Posterior vena cava (tissue), 2 donors: ENCODE results near the gene PLEKHA8. TPM values are rescaled to one million over a fixed set of nuclear protein-coding genes. Genes with fewer than 3 reads are reported as not detected.
"Not testable (repeated sequence)": the region's sequence is repeated elsewhere in the genome, so short reads cannot be mapped to it uniquely, and the experiment has no call there.

ENCODE experiments used
- DNase-seq: peaks from one replicate; pipeline ENCODE4 v3.0.0-alpha.2; 2020; ENCODE audit warnings: low spot score
- intact Hi-C, 2 donors: fragments of 100-400 bp; cut with DNase I; formaldehyde crosslinking; loops; one replicate each; pipeline versions ENCODE4 v1.14.1 to v1.14.2; 2022 to 2023
- total RNA-seq, 2 donors: library from RNA; stranded (reverse); fragmentation: NEBNext Ultra II Directional; extraction: Animal tissue kit (Norgen Biotek cat#: 25700); gene quantifications; one replicate each; pipeline ENCODE4 v1.2.1, GENCODE V29; 2021
- donor health status: DM: yes; HTN: yes; CAD: no.
- donor health status: DM: yes; HTN: yes; CAD: no.

The PLEKHA8 gene
- total RNA-seq, 2 donors from 2014 or later: 11.1 to 13.0 TPM

DNA sequence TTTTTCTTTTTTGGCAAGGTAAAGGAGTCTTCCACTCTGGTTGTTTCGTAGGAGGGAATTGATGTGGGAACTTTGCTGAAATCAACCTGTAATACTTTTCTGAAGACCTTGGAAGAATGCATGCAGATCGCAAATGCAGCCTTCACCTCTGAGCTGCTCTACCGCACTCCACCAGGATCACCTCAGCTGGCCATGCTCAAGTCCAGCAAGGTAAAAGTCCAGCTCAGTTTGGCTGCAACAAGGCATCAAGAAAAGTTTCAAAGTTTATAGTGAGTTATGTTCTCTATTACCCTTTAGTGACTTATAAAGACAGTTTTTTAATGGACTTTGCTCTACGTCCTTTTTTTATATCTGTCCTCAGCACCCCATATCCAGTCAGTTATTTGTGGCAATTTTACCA lies 21.0 kb downstream of the PLEKHA8 start:
- intact Hi-C loops: no loop called here

DNA sequence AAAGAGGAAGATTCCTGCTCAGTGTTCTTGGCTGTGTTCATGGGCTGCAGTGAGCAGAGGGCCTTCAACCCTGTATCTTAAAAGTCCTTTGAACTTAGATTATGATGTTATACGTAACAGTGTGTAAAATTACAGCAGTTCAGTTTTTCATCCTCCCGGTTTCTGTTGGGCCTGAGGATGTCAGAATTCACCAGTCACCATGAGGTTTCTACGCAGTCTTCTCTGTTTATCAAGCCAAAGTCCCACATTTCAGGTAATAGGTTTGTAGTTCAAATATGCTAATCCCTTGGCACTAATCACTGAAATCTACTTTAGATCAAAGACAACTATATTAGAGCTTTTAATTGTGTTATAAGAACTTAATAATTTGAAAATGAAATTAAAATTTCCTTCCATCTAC lies 24.9 kb downstream of the PLEKHA8 start:
- DNase-seq: no peak
- intact Hi-C loops: loop anchor here in 1 of 2 donors (10.0 kb wide), 1 partner anchor 108 kb away; no protein-coding TSS in a partner anchor

More for the DNA sequence above, 21.0 kb downstream of the PLEKHA8 start:
- DNase-seq: no peak

DNA sequence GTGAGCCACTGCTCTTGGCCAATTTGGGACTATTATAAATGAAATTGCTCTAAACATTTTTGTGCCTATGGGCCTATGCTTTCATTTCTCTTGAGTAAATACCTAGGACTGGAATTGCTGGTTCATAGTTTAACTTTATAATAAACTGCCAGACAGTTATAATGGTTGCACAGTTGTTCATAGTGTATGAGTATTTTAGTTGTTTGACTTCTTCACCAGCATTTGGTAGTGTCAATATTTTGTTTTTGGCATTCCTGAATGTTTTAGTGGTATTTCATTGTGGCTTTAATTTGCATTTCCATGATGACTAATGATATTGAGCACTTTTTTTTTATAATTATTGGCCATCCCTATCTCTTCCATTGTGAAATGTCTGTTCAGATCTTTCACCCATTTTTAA lies 29.5 kb downstream of the PLEKHA8 start:
- intact Hi-C loops: loop anchor here in 1 of 2 donors (10.0 kb wide), 1 partner anchor 113 kb away; no protein-coding TSS in a partner anchor
- DNase-seq: no peak

DNA sequence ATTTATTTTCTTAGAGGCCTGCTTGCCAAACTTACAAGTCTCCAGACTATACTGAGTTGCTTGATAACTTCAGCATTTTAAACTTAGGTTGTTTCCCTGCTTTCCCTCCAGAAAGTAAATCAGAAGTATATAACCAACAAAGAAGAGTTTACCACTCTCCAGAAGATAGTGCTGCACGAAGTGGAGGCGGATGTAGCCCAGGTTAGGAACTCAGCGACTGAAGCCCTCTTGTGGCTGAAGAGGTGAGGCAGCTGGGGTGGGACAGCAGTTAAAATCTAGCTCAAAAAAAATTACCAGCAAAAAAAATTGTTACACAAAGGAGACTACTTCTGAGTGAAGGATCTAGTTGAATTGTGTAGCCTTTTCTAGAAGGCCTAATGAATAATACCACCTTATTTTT lies 33.6 kb downstream of the PLEKHA8 start:
- intact Hi-C loops, DNase-seq: not testable (repeated sequence)

DNA sequence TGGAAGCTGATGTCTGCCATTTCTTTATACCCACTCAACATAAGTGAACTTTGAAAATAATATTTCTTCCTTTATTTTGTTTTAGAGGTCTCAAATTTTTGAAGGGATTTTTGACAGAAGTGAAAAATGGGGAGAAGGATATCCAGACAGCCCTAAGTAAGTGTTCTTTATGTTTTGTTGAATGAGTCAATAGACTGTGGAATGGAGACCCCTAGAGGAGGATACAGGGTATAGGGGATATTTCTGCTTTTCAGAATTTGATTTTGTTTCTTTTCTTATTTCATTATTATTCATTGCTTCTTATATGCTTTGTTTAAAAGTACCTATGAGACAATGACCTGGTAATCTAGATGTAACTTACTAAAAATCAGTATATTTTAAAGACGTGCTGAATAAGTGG lies 34.4 kb downstream of the PLEKHA8 start:
- no peak for DNase-seq
- intact Hi-C loops: no loop called here

DNA sequence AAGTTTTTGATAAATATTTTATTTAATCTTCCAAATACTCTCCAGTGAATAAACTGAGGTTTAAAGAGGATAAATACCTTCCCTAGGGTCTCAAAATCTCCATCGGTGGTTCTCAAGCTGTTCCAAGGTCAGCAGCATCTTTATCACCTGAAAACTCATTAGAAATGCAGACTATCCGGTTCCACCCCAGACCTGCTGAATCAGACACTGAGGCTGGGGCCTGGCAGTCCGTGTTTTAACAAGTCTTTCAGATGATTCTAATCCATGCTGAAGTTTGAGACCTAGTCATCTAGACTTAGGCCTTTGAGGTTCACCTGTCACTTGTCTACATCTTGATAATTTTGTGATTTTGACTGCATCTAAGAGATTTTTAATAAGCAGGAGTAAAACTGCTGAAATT lies 37.5 kb downstream of the PLEKHA8 start:
- no peak for DNase-seq
- intact Hi-C loops: no loop called here

DNA sequence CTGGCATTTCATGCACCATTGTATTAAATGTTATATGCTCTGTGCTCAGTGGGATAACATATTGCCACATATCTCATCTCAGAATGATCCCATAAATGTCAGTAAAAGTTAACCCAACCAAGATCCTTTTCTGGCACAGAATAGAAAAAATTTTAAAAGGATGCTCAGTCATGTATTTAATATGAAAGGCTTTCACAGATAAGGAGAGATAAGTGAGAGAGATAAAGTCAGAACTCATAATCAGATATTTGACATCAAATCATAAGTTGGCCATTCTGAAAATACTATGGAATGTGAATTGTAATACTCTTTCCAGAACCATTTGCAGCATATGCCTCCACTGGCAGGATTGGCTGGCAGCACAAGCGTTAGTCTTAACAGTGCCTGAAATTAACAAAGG lies 38.5 kb downstream of the PLEKHA8 start:
- no peak for DNase-seq
- intact Hi-C loops: no loop called here

DNA sequence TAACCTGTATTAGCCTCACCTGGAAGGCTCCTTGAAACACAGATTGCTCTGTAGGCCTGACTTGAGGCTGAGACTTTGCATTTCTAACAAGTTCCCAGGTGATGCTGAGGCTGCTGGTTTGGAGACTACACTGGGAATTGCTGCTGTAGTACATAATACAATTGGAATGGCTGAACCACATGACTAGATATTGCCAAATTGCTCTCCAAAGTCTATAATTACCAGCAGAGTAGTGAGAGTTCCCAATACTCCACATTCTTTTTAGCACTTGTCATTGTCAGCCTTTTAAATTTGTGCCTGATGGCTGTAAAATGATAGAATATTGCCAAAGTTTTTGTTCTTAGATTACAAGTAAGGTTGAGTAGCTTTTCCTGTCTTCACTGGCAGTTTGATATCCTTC lies 39.9 kb downstream of the PLEKHA8 start:
- no peak for DNase-seq
- intact Hi-C loops: no loop called here

DNA sequence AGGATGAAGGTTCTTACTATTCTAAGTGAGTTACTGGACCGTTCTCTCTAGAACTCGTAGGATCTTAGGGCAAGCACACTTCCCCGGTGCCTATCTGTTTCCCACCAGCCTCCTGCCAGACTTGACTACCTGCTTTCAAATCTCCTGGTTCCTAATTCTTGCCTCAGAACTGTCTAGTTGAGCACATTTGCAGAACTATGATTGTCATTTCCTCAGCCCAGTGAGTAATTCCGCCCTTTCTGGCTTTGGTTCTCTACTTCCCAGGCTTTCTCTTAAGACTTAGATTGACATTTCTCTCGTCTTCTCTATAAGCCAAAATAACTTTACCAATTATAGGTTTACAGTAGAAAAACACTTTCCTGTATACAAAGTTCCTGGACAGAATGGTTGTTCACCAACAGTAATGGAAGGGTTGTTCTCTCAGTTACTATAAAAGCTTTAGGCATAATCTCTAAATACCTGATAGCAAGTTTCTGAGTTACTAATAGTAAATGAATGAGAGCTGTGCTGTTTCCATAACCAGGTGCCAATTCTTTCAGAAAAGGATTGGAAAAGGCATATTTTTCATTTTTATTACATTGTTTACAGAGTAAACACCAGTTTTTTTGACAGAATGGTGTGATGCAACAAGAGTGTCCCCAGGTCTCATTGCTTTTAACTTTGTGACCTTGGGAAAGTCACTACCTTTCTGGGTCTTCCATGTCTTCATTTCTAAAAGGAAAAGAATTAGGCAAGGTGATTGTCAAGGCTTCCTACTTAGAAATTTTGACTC lies 41.1 kb downstream of the PLEKHA8 start:
- no peak for DNase-seq
- intact Hi-C loops: no loop called here

DNA sequence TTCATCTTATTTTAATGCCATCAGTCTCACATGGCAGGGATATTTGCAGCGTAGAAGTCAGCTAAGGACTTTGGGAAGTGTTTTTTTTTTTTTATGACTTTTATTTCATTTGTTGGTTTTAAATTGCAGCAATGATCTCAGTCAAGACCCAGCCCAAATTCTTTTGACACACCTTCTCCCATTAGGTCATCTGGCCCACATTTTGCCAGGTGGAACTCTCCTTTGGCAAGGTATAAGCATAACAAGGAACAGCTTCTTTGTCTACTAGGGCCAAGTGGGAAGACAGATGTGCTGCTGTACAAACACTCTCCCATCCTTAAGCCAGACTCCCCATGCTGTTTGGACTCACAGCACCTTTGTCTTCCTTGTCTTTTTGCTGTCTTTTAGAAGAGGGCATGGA lies 41.8 kb downstream of the PLEKHA8 start:
- intact Hi-C loops: no loop called here
- no peak for DNase-seq

DNA sequence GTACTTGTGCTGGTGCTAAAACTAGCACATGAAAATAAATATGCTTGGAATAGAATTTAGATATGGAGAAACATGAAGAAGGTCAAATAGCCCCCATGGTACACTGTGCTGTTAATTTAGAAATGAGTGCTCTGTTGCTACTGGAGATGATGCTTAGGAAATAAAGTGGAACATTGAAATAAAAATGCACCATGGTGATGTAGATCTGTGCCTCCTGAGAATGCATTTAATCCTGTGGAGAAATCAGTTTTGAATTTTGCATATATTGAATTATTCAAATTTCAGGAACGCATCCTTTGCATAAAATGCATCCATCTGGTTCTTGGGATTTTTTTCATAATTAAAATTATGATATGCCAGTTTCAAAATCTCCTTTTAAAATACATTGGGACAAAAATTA lies 44.5 kb downstream of the PLEKHA8 start:
- intact Hi-C loops: no loop called here
- DNase-seq: no peak

DNA sequence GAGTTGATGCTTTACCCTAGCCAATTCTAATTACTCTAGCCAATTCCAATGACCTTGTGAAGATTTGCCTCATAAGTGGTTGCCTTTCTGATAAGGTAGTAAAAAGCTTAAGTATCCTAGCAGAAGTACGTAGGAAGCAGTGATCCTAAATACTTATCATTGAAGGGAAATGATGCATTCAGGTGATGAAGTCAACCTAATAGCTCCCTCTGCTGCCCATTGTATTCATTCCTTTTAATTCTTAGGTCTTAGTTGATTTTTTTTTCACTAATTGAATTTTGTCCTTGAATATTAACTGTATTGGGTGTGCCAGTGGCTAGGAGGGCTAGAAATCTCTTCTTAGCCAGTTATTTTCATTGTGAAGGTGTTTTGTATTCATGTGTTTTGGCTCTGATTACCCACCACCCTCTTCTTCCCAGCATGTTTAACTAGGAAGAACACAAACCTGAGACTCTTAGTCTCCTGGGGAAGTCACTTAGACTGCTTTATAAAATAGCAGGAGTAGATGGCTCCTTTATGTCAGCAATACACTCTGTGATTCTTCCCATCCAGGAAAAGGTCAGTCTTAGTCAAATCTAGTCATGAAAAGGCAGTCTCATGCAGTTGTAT lies 46.3 kb downstream of the PLEKHA8 start:
- no peak for DNase-seq
- intact Hi-C loops: no loop called here

DNA sequence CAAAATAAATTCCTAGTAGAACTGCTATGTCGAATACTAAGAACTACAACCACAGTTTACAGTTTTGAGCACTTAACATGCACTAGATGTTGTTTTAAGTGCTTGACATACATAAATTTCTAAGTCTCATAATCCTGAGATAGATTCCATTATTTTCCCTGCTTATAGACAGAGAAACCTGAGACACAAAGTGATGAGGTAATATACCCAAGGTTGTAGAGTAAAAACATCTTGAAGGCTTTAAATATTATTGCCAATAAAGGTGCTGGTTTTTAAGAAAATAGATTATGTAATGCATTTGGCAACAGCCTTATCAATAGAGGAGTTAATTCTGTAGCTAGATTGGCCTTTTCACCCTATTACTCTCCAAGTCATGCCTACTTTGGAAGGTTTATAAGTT lies 48.2 kb downstream of the PLEKHA8 start:
- no peak for DNase-seq
- intact Hi-C loops: no loop called here

DNA sequence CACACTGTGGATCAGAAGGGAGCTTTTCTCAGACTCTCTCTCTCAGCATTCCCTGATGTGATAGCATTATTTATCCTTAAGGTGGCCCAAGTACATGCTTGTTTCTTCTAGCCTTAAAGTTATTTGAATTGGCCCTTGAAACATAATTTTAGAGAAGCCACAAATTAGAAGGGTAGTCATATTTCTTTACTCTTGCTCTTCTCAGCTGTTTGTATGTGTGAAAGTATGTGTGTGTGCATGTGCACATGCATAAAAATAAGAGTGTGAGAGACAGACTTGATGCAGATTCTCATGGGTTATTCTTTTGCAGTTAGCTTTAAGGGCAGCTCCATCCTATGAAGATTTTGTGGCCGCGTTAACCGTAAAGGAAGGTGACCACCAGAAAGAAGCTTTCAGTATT lies 50.1 kb downstream of the PLEKHA8 start:
- DNase-seq: no peak
- intact Hi-C loops: no loop called here

DNA sequence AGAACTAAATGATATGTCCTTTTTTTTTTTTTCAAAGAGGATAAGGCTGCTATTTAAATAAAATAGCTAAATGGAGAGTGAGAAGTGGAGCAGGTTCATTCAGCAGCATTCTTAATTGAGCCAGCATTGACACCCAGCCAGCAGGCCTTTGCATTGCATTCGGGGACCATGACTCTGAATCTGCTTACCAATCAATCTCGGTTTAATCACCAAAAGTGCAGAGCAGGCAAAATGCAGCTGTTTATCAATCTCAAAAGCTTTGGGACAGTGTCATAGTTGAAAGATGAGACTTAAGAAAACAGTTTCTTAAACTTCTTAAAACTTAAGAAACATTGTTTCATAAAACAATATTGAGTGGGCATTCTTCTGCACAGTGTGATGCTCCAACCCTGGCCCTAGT lies 51.7 kb downstream of the PLEKHA8 start:
- DNase-seq: no peak
- intact Hi-C loops: loop anchor here in 1 of 2 donors (2.0 kb wide), 1 partner anchor 27 kb away; no protein-coding TSS in a partner anchor

DNA sequence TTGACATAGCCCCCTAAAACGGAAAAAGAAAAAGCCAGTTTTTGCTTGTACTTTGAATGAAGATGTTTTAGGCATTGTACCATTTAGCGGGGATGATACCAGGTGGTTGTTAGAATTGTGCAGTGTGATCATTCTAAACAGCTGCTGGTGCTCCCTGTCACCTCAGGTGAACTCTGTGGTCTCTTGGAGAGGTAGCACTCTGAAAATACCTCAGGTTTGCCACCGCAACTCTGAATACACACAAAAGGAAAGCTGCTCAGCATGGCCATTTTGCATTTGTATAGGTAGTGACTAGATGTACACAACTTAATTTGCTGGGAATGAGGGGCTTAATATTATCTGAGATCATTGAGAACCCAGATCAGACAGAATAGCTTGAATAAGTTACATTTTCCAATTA lies 52.6 kb downstream of the PLEKHA8 start:
- intact Hi-C loops: loop anchor here in 1 of 2 donors (2.0 kb wide), 1 partner anchor 26 kb away; no protein-coding TSS in a partner anchor
- DNase-seq: no peak

DNA sequence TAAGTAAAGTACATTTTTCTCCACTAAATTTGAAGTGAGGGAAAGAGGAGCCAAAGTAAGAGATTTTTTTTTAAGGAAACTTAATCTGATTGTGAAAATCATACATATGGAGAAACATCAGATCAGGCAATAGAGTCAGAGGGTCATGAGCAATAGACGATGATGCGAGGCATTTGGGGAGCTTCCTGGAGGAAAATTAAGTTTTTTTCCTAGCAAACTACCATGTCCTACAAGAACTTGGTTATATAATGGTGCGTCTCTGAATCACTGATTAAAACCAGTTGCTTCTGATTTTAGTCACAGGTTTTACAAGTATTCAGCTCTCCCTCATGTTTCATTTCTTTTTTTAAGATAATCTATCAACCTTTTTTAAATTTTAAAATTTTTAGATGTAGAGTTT lies 54.5 kb downstream of the PLEKHA8 start:
- intact Hi-C loops: no loop called here
- DNase-seq: no peak

DNA sequence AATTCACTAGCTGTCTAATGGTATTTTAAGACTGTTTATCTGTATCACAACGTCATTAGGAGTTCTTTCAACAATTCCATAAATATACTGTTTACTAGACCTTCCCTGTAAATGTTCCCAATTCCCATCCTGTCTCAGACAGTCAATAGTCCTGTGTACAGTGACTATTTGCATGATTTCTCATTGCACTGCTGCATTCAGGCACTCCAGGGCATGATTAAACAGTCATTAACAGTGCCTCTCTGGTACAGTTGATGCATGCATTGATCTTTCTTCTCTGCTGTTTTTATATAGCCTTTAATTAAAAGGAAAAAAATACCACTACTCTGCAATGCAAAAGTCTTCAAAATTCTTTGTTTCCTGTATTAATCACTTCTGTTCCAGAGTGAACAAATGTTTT lies 55.1 kb downstream of the PLEKHA8 start:
- no peak for DNase-seq
- intact Hi-C loops: no loop called here

DNA sequence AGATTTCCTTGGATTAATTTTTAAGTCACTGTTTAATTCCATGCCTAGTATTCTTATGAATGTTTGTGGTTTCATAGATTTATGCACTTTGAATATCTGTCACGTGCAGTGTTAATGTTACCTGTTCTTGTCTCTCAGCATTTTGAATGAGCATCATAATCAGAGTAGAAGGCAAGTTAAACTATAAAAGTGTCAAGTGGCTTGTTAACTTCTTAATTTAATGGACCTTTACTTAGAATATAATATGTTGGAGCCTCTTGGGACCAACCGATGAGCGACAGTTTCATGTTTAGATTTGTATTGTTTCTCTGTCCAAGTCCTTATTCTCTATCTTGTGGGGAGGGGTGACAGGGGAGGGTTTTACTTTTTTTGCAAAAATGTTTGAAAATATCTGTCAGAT lies 56.0 kb downstream of the PLEKHA8 start:
- intact Hi-C loops: no loop called here
- no peak for DNase-seq

DNA sequence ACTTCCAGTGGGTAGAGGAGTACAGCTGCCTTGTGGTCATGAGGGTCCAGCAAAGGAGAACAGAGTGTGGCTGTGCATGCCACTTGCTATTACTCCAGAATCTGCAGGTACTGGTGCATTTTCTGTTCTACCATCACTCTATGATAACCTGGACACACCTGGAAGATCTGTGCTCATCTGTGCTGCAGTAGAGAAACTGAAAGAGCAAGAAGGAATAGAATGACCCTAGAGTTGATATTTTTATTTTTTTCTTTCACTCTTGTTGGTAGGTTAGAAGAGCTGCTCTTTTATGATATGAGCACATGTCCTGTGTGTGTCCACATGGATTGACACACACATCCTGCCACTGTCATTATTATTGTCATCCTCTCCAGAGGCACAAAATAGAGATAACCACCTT lies 58.3 kb downstream of the PLEKHA8 start:
- DNase-seq: no peak
- intact Hi-C loops: no loop called here

DNA sequence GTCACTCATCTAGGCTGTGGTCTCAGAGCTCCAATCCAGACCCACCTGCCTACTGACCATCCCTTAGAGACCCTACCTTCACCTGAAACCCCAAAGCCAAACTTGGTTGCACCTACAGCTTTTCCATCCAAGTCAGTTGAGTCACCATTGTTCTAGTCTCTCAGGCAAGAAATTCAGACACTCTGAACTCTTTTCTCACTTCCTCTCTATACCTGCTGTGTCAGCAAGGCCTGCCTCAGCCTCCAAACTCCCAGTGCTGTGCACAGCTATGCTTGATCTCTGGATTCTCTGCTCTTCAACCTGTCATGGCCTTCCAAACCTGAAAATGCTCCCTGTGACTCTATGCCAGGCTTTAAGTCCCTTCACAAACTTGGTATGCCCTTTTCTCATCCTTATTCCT lies 59.2 kb downstream of the PLEKHA8 start:
- intact Hi-C loops: no loop called here
- no peak for DNase-seq
